Esophagus squamous epithelium (tissue), 5 donors: ENCODE results near the gene DSCAML1. TPM values are rescaled to one million over a fixed set of nuclear protein-coding genes. Genes with fewer than 3 reads are reported as not detected.

Experiments
- DNase-seq: peaks from one replicate; lab custom pipeline; 2025; lab: John Stamatoyannopoulos, UW
- H3K27ac ChIP-seq, 4 donors: fragments of 200-600 bp; sonication (generic); one replicate each; pipeline ENCODE4 v1.5.1; 2016 to 2019; ENCODE audit warnings: mild to moderate bottlenecking in 1 of 4
- H3K27me3 ChIP-seq, 4 donors: fragments of 200-600 bp; sonication (generic); 1 replicate in 3 of 4; 2 replicates in 1 of 4; pipeline versions ENCODE4 v1.5.1 to v1.6.0; 2017 to 2021; ENCODE audit warnings: antibody characterized with exemption in 1 of 4
- H3K36me3 ChIP-seq, 3 donors: fragments of 200-600 bp; sonication (generic); one replicate each; pipeline ENCODE4 v1.5.1; 2016 to 2019
- H3K4me1 ChIP-seq, 3 donors: fragments of 200-600 bp; sonication (generic); one replicate each; pipeline ENCODE4 v1.5.1; 2017 to 2019
- H3K4me3 ChIP-seq, 4 donors: fragments of 200-600 bp; sonication (generic); 1 replicate in 3 of 4; 2 replicates in 1 of 4; pipeline ENCODE4 v1.5.1; 2016 to 2019; ENCODE audit warnings: mild to moderate bottlenecking in 2 of 4, moderate library complexity in 1 of 4
- H3K9me3 ChIP-seq, 3 donors: fragments of 200-600 bp; sonication (generic); one replicate each; pipeline ENCODE4 v1.5.1; 2016 to 2019
- POLR2A ChIP-seq, 4 donors: fragments of 450-650 bp; IDR thresholded peaks; one replicate each; pipeline ENCODE4 v1.6.1; 2017; ENCODE audit warnings: antibody characterized with exemption in 4 of 4, mild to moderate bottlenecking in 4 of 4, moderate library complexity in 3 of 4
- WGBS, 2 donors: methylation state at CpG; one replicate each; pipeline ENCODE4 v1.1.5; 2018; 5-methylcytosine and 5-hydroxymethylcytosine counted together
- intact Hi-C: fragments of 100-400 bp; cut with DNase I; formaldehyde crosslinking; loops from one replicate; pipeline ENCODE4 v1.15.0; 2022
- total RNA-seq, 4 donors: library from RNA; depleted of rRNA; stranded (reverse); fragments of >200 nt; gene quantifications; one replicate each; pipeline ENCODE4 v1.1.0, GENCODE V29; 2016
- TF ChIP-seq, protein P1 (sequence below), 6 experiments: fragments of 450-650 bp in 4 of 6; fragments of 200-600 bp in 2 of 6; sonication (generic) in 2 of 6; IDR thresholded peaks; one replicate each; pipeline ENCODE4 v1.5.1; 2016 to 2019; ENCODE audit warnings: antibody characterized with exemption in 6 of 6, mild to moderate bottlenecking in 4 of 6, moderate library complexity in 4 of 6
- donor health status: DM: yes; HTN: yes; CAD: no.

The DSCAML1 gene
- total RNA-seq, 4 donors from 2014 or later: 0.04 to 0.19 TPM; not detected in 2

DNA sequence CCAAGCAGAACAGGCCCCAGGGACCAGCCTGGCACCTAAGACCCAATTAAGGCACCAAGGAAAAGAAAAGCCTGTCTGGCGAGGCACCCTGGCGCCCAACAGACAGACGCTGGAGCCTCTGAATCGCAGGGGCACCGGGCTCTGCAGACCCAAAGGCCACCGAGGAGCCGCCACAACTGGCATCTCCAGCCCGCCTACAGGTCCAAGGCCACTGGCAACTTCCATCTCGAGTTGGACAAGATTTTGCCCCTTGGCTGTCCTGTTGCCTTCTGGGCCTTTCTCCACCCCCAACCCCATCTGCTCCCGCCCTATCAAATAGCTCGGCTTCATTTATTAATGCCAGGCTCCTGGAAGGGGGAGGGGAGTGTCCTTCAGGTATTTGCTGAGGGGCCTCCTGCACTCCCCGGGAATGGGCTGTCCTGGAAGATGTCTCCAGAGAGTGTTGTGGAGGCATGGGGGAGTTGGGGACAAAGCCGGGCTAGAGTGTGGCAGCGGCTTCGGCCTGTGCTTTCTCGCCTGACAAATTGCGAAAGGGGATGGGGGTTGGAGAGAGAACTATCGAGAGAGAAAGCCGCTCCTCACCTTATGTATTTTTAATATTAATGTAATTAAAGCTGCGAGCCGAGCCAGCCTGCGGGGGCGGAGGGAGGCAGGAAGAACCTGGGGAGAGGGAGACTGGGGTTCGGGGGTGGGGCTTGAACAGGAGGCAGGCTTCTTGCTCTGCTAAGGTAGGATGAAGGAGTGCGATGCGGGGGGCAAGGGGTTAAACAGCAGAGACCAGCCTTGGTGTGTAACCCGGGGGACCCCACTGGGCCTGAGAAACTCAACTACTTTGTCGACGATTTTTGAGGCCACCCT lies 2.0 kb downstream of the DSCAML1 start:
- H3K36me3 ChIP-seq: no peaks in the 10 kb centered on the region
- H3K4me3 ChIP-seq: no peak overlapping the region
- no peak overlapping the region for H3K27ac ChIP-seq
- H3K4me1 ChIP-seq: peaks cover 11 to 26% (median 20%) of the 10 kb centered on the region in 3 donors
- H3K27me3 ChIP-seq: peaks cover 9 to 97% (median 19%) of the 10 kb centered on the region in 4 donors
- intact Hi-C loops: no loop called here
- no peaks in the 10 kb centered on the region for H3K9me3 ChIP-seq
- no peak for DNase-seq
- no peak for TF ChIP-seq POLR2A (IDR thresholded peaks at IDR 0.05)
- TF ChIP-seq, protein P1, sequence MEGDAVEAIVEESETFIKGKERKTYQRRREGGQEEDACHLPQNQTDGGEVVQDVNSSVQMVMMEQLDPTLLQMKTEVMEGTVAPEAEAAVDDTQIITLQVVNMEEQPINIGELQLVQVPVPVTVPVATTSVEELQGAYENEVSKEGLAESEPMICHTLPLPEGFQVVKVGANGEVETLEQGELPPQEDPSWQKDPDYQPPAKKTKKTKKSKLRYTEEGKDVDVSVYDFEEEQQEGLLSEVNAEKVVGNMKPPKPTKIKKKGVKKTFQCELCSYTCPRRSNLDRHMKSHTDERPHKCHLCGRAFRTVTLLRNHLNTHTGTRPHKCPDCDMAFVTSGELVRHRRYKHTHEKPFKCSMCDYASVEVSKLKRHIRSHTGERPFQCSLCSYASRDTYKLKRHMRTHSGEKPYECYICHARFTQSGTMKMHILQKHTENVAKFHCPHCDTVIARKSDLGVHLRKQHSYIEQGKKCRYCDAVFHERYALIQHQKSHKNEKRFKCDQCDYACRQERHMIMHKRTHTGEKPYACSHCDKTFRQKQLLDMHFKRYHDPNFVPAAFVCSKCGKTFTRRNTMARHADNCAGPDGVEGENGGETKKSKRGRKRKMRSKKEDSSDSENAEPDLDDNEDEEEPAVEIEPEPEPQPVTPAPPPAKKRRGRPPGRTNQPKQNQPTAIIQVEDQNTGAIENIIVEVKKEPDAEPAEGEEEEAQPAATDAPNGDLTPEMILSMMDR (IDR thresholded peaks at IDR 0.05): no peak
- 50 to 53% methylated on average over 21 to 25 of the region's 29 CpGs for WGBS, 2 donors

DNA sequence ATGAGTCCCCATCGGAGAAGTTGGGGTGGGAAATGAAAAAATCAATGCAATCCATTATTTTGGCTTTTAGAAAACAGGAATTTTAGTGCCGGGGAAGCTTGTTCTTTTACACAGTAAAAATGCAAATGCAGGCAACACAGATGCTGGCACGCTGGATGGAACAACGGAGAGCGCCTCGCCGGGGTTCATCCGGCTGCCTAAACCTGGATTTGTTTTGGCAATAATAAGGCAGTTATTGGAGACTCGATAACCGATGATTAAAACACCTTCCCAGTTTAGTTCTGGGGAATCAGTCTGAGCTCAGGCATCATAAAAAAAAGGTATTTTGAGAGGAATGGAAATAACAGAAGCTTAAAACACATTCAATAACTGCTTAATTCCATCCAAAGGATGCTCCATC lies 2.9 kb downstream of the DSCAML1 start:
- no peak overlapping the region for H3K27ac ChIP-seq
- H3K9me3 ChIP-seq: no peaks in the 10 kb centered on the region
- TF ChIP-seq POLR2A (IDR thresholded peaks at IDR 0.05): no peak
- TF ChIP-seq, protein P1 (IDR thresholded peaks at IDR 0.05): no peak
- H3K36me3 ChIP-seq: no peaks in the 10 kb centered on the region
- intact Hi-C loops: no loop called here
- H3K27me3 ChIP-seq: peaks cover 9 to 95% (median 19%) of the 10 kb centered on the region in 4 donors
- WGBS, 2 donors: 83 to 86% methylated on average over 10 of the region's 10 CpGs
- peaks cover 11 to 26% (median 20%) of the 10 kb centered on the region in 3 donors for H3K4me1 ChIP-seq
- DNase-seq: no peak
- no peak overlapping the region for H3K4me3 ChIP-seq

DNA sequence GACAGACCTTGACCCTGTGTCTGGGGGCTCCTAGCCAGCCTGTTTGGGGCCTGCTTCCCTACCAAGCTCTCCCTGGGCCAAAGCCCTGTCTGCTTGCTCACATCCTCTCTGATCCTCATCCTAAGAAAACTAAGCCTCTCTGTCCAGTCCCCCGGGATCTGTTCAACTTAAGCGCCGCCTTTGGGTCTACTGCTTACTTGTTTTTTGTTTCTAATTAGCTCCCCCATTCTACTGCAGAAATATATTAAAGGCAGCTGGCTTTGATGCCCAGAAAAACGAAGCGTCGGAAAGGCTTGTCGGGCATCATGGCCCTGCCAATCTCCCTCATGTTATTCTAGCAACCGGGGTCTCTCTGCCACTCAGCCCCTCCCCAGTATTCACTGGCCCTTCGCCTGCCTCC lies 3.4 kb downstream of the DSCAML1 start:
- Histone ChIP-seq H3K27ac (no peak overlapping the region), H3K27me3 (peaks cover 9 to 94% (median 19%) of the 10 kb centered on the region in 4 donors), H3K36me3 (no peaks in the 10 kb centered on the region), H3K4me1 (peaks cover 11 to 26% (median 20%) of the 10 kb centered on the region in 3 donors), H3K4me3 (no peak overlapping the region), H3K9me3 (no peaks in the 10 kb centered on the region)
- DNase-seq: no peak
- WGBS, 2 donors: 87 to 88% methylated on average over 9 of the region's 9 CpGs
- no peak for TF ChIP-seq POLR2A (IDR thresholded peaks at IDR 0.05)
- TF ChIP-seq, protein P1 (IDR thresholded peaks at IDR 0.05): no peak
- intact Hi-C loops: no loop called here

DNA sequence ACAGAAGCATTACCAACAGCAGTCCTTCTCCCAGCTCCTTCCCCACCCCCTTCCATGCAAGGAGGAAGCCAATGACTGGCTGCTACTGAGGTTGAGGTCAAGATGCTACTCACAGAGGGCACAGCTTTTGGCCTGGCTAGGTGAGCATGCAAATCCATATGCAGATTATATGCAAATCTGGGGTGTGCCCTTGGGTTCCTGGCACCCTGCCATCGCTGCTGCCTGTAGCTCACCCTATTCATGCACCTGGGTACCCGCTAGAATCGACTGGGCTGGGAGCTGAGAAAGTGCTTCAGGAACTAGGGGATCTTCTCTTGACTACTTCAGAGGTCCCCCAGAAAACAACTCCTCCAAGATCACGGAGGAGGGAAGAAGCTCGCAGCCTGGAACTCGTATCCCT lies 4.0 kb downstream of the DSCAML1 start:
- Histone ChIP-seq H3K9me3 (no peaks in the 10 kb centered on the region), H3K27ac (no peak overlapping the region), H3K36me3 (no peaks in the 10 kb centered on the region), H3K4me1 (peaks cover 11 to 26% (median 20%) of the 10 kb centered on the region in 3 donors), H3K27me3 (peaks cover 9 to 94% (median 19%) of the 10 kb centered on the region in 4 donors), H3K4me3 (no peak overlapping the region)
- no peak for DNase-seq
- intact Hi-C loops: no loop called here
- TF ChIP-seq POLR2A (IDR thresholded peaks at IDR 0.05): no peak
- TF ChIP-seq, protein P1 (IDR thresholded peaks at IDR 0.05): no peak
- 82 to 83% methylated on average over 3 to 5 of the region's 6 CpGs for WGBS, 2 donors

DNA sequence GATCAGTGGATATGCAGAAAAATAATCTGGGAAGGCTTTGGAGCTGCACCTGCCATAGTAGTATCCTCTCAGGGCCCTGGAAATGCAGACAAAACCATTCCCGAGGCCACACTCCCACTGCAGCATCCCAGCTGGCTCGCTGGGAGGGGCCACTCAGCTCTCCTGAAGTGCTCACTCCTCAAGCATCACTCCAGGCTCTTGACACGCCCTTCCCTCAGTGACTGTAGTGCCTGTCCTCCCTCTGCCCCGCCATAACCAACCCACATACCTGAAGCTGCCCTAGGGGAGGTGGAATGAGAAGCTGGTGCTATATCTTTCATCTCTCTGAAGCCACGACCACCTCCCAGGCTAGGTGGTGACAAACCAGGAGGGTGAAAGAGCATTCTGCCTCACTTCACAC lies 4.8 kb downstream of the DSCAML1 start:
- Histone ChIP-seq H3K27me3 (peaks cover 9 to 94% (median 17%) of the 10 kb centered on the region in 4 donors), H3K36me3 (no peaks in the 10 kb centered on the region), H3K4me3 (no peak overlapping the region), H3K27ac (no peak overlapping the region), H3K4me1 (peaks cover 11 to 24% (median 20%) of the 10 kb centered on the region in 3 donors), H3K9me3 (no peaks in the 10 kb centered on the region)
- TF ChIP-seq, protein P1 (IDR thresholded peaks at IDR 0.05): no peak
- no peak for TF ChIP-seq POLR2A (IDR thresholded peaks at IDR 0.05)
- intact Hi-C loops: no loop called here
- no peak for DNase-seq
- WGBS, 2 donors: 53 to 68% methylated on average over 2 to 3 of the region's 5 CpGs
